LNCAP (cell line): ENCODE measurements around the gene CD63.

ENCODE experiments used
- TF ChIP-seq, protein P1 (sequence below): fragments of 450-650 bp; IDR thresholded peaks from 2 replicates; pipeline ENCODE4 v1.5.1; 2017; ENCODE audit warnings: mild to moderate bottlenecking

Gene CD63

DNA sequence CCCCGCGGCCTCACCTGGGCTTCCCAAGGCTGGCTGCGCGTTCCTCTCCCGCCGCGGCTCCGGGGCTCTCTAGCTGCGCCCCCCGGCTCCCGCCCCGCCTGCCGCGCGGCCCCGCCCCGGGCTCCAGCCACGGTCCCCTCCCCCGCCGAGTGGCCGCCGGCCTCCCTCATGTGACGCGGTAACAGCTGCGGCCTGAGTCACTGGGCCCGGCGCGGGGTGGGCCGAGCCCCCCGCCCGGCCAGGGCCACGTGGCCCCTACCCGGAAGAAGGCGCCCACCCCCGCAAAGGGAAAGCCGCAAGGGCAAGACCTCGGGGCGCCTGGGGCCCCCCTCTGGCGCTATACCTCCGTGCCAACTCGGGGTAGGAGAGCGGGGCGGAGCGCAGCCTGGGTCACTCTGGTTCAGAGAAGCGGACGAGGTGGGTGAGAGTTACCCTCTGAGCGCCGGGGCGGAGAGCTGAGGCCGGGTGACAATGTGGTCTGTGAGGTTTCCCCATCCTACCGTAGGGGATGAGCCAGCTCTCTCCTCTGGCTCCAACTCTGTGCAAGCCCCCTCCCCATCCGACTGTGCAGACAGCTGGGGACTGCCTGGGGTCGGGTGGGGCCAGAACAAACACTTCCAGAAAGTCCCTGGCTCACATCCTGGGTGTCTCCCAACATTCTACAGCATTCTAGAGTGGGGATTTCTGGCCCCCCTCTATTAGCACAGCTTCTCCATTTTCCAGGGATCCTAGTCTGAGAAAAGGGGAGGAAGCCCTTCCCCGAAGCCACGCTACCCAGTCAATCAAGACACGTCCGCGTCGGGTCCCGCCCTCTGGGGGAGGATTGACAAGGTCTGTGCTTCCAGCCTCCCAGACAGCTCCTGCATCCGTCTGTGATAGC lies at the start of gene CD63:
CD63 (minus strand) TSS at position 71 of the 880 bp plus-strand sequence. CDS start 668 bp downstream, outside the sequence.
- TF ChIP-seq, protein P1, sequence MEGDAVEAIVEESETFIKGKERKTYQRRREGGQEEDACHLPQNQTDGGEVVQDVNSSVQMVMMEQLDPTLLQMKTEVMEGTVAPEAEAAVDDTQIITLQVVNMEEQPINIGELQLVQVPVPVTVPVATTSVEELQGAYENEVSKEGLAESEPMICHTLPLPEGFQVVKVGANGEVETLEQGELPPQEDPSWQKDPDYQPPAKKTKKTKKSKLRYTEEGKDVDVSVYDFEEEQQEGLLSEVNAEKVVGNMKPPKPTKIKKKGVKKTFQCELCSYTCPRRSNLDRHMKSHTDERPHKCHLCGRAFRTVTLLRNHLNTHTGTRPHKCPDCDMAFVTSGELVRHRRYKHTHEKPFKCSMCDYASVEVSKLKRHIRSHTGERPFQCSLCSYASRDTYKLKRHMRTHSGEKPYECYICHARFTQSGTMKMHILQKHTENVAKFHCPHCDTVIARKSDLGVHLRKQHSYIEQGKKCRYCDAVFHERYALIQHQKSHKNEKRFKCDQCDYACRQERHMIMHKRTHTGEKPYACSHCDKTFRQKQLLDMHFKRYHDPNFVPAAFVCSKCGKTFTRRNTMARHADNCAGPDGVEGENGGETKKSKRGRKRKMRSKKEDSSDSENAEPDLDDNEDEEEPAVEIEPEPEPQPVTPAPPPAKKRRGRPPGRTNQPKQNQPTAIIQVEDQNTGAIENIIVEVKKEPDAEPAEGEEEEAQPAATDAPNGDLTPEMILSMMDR, result no peak

GRCh38 chr12:55777856-55778255 lies 49.0 kb upstream of the CD63 start:
- TF ChIP-seq, protein P1, result no peak

DNA sequence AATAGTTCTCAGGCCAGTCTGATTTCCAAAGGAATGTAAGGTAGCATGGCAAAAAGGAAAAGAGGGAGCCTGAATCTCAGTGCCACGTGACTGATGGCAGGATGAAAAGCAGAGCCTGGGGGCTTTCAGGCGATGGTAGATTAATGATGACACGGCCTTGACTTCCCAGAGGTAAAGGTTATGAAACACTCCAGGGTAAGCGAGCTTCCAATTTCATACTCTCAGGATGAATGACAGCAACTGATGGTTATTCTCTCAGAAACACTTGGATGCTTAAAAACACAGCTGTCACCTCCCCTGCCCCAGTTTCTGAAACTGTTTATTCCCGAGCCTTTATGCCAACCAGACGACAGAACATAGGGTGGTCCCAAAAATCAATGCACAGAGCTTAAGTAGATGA lies 42.9 kb upstream of the CD63 start:
- TF ChIP-seq, protein P1, result no peak

- TF ChIP-seq, protein P1, result no peak
Measured at GRCh38 chr12:55767156-55767555, 38.3 kb upstream of the CD63 start.

- TF ChIP-seq, protein P1, result no peak
Measured at GRCh38 chr12:55765736-55766290, 37.0 kb upstream of the CD63 start.

GRCh38 chr12:55762646-55763045 lies 33.8 kb upstream of the CD63 start:
- TF ChIP-seq, protein P1, result no peak

DNA sequence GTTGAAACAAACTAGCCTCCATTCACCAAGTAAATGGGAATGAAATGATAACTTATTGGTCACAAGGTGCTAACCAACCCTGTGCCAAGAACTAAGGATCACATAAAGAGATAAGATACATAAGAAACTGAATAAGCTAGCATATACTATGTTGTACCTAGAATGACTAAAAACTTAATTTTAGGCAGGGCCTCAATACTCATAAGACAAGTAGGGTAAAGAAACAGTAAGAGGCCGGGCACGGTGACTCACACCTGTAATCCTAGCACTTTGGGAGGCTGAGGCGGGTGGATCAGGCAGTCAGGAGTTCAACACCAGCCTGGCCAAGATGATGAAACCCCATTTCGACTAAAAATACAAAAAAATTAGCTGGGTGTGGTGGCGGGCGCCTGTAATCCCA lies 31.9 kb upstream of the CD63 start:
- TF ChIP-seq, protein P1, result no peak
